Stomach (tissue), 4 donors: ENCODE results near the gene AUTS2.

Experiments
- CTCF ChIP-seq, 7 experiments: fragments of 450-650 bp in 4 of 7; fragments of 200-600 bp in 3 of 7; sonication (generic) in 3 of 7; IDR thresholded peaks; one replicate each; pipeline ENCODE4 v1.5.1; 2016 to 2019; ENCODE audit warnings: antibody characterized with exemption in 7 of 7, control low read depth in 2 of 7, mild to moderate bottlenecking in 1 of 7
- EP300 ChIP-seq: sonication (generic); formaldehyde crosslinking; IDR thresholded peaks from one replicate; pipeline ENCODE4 v1.6.1; 2017; ENCODE audit warnings: antibody characterized with exemption
- POLR2A ChIP-seq, 4 donors: fragments of 450-650 bp; IDR thresholded peaks; one replicate each; pipeline ENCODE4 v1.6.1; 2016; ENCODE audit warnings: antibody characterized with exemption in 4 of 4, control low read depth in 2 of 4, mild to moderate bottlenecking in 1 of 4, moderate library complexity in 1 of 4
- POLR2AphosphoS5 ChIP-seq, 3 donors: sonication (generic); formaldehyde crosslinking; IDR thresholded peaks; one replicate each; pipeline ENCODE4 v1.6.1; 2016; ENCODE audit warnings: antibody characterized with exemption in 3 of 3

GRCh38 chr7:69795932-69796331 lies 197.7 kb downstream of the AUTS2 start:
- no peak for TF ChIP-seq CTCF (IDR thresholded peaks at IDR 0.05)
- TF ChIP-seq POLR2AphosphoS5 (IDR thresholded peaks at IDR 0.05): no peak
- no peak for TF ChIP-seq POLR2A (IDR thresholded peaks at IDR 0.05)
- TF ChIP-seq EP300: no peak
